ENCODE data around the gene BMERB1.
"Not testable (repeated sequence)": the region's sequence is repeated elsewhere in the genome, so short reads cannot be mapped to it uniquely, and the experiment has no call there.

BMERB1 gene

GRCh38 chr16:15566095-15566494, 131.7 kb downstream of the BMERB1 start:
- DNase-seq, result no peak

DNA sequence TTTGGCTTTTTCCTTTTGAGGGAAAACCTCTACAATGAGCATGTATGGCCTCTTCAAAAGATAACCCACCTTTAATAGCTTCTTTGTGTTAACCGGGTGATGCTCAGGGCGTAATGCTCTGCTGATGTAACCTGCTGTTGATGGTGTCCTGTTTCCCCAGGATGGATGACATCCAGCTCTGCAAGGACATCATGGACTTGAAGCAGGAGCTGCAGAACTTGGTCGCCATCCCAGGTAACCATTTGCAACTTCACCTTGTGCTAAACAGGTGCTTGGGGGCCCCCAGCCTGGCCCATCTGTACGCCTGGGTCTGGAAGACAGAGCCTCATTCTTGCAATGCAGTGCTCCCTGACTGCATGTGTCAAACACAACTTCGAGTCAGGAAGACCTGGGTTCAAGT, 133.4 kb downstream of the BMERB1 start:
- no peak for DNase-seq

DNA sequence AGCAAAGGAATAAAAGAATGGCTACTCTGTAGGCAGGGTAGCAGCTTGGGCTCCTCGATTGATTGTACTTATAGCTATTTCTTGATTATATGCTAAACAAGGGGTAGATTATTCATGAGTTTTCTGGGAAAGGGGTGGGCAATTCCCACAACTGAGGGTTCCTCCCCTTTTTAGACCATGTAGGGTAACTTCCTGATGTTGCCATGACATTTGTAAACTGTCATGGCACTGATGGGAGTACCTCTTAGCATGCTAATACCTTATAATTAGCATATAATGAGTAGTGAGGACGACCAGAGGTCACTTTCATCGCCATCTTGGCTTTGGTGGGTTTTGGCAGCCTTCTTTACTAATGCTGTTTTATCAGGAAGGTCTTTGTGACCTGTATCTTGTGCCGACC, 136.3 kb downstream of the BMERB1 start:
- DNase-seq, result not testable (repeated sequence)

- no peak for DNase-seq
Observed at GRCh38 chr16:15571557-15571956, 137.2 kb downstream of the BMERB1 start.

GRCh38 chr16:15572329-15573001, 138.1 kb downstream of the BMERB1 start:
- DNase-seq, result no peak

DNA sequence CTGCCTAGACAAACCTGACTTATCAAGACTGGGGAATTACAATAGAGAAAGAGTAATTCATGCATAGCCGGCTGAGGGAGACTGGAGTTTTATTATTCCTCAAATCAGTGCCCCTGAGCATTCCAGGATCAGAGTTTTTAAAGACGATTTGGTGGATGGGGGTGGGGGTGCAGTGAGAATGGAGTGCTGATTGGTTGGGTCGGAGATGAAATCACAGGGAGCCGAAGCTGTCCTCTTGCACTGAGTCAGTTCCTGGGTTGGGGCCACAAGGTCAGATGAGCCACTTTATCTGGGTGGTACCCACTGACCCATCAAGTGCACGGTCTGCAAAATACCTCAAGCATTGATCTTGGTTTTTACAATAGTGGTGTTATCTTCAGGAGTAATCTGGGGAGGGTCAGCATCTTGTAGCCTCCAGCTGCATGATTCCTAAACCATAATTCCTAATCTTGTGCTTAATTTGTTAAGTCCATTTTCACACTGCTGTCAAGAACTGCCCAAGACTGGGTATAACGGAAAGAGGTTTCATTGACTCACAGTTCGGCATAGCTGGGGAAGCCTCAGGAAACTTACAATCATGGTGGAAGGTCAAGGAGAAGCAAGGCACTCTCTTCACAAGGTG, 139.0 kb downstream of the BMERB1 start:
- no peak for DNase-seq

GRCh38 chr16:15573896-15574613, 139.7 kb downstream of the BMERB1 start:
- not testable (repeated sequence) for DNase-seq

- no peak for DNase-seq
Observed at GRCh38 chr16:15574614-15574948, 140.2 kb downstream of the BMERB1 start.

GRCh38 chr16:15575293-15576049, 141.1 kb downstream of the BMERB1 start:
- DNase-seq, result no peak

DNA sequence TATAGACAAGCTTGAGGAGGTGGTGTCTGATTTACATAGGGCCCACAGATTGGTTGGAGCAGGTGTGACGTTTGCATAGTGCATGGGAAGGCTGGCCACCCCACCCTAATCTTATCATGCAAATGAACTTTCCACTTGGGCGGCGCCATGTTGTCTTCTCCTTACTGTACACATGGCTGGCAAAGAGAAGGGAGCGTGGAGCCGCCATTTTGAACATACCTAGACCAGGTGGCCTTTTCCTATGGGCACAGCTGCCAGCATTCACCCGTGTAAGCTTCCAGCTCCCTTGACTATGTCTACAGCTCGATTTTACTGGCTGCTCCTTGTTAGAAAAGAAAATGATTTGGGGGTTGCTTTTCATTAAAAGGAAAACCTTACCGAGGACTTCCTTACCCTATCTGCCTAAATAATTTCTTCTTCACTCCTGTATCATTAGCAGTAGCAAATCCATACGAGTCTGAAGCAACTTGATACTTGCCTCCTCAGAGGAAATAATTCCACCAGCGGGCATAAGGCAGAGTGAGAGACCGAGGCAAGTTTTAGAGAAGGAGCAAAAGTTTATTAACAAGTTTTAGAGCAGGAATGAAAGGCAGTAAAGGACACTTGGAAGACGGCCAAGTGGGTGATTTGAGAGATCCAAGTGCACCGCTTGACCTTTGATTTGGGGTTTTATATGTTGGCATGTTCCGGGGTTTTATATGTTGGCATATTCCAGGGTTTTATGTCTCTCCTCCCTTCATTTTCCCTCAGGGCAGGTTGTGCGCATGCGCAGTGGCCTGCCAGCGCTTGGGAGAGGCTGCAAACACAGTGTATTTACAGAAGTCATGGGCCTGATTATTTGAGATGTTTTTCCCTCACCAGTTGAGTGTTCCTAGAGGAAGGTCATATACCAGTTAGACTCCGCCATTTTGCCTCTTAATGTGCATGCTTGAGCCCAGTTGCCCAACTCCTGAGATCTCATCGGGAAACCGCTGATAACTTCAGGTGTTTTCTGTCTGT, 142.9 kb downstream of the BMERB1 start:
- peak; percentile 4 for DNase-seq

GRCh38 chr16:15578824-15579223, 144.4 kb downstream of the BMERB1 start:
- DNase-seq, result no peak

GRCh38 chr16:15581127-15581815, 146.9 kb downstream of the BMERB1 start:
- DNase-seq, result no peak

GRCh38 chr16:15583526-15583925, 149.1 kb downstream of the BMERB1 start:
- no peak for DNase-seq

GRCh38 chr16:15585956-15586355, 151.6 kb downstream of the BMERB1 start:
- no peak for DNase-seq

GRCh38 chr16:15586716-15587115, 152.3 kb downstream of the BMERB1 start:
- DNase-seq, result no peak

- no peak for DNase-seq
Observed at GRCh38 chr16:15587152-15587825, 152.9 kb downstream of the BMERB1 start.

DNA sequence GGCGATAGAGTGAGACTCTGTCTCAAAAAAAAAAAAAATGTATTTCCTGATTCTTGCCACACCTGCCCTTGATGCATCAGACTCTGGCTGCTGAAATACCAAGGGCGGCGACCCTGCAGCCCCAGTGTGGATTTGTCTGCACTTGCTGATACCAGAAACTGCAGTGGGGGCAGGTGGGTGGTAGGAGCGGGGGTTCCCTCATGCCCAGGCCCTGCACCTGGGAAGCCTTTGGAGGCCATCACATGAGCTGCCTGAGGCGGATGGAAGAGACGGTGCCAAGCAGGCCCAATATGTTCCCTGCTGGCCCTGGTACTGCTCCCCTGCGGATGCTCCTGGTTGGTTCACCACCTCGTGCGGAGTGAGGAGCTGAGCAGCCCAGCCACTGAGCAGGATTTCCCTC, 157.9 kb downstream of the BMERB1 start:
- DNase-seq, result no peak

DNA sequence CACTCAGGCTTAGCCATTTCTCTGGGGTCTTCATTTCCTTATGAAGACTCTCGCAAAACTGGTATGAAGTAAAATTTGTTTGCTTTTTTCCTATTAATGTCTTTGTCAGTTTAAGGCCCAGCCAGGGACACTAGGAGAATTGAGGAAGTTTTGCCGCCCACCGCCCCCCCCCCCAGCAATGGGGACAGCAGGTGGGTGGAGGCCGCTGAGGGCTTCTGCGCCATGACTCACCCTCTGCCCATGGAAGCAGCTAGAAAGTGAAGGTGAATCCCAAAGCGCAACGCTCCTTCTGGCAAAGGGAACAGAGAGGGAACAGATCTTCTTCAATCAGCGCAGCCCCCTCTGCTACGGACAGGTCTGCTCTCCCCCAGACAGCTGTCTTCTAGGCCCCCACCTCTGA, 158.8 kb downstream of the BMERB1 start:
- no peak for DNase-seq

DNA sequence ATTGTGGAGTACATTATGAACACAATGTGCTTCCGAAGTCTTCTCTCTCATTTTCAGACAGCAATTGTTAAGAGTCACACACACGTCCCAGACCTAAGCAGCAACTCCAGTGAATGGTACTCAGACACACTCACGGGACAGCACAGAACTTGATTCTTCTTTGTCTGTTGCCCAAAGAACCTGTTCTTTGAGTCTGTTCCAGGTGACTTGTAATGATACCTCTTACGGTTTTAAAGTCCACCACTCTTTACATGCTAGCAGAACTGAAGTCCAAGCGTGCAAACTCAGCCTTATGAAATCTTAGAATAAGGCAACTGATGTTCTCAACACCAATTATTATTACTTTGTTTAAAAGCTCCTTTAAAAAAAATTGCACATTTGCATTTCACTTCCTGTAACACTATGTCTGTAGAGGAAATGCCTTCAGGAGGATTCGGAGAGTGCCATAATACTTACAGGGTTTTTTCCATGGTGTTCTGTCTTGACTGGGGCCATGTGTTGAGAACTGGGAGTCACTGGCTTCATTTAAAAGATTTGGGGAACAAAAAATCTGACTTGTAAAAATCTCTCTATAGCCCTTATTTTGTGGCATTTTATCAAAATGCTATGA, 160.4 kb downstream of the BMERB1 start:
- no peak for DNase-seq

DNA sequence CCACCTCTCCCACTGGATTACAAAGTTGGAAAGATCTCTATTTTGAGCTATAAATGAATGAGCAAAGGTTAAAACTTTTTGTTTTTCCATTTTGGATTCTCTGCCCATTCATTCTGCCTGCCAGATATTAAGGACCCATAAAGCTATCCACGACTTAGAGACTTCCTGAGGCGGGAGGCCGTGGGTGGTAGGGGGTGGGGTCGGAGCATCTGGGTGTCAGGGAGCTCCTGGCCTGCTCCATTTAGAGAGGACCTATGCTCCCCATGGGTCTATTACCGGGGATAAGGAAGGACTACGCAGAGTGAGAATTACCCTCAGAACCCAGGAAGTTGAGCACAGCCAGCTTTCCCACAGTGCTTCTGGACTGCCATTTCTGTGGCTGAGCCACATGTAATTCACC, 162.7 kb downstream of the BMERB1 start:
- no peak for DNase-seq

Data from NCI-H774 (cell line).